ENCODE measurements around the gene SYT13.

DNA sequence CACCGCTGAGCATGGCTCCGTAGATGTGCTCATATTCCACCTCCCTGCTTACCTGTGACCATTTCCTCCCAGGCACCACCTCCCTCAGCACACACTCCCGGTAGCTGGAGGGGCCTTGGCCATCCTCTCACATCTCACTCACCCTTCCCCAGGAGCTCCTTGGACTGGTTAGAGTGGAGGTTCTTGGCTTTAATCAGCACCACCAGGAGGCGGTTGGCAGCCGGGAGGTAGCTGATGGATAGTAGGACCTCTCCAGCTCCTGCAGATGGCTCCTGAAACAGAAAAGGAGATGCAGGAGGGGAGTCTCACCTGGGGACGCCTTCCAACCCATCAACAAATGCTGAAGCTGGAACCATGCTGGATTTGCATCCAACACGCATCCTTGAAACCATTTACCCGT is 39.9 kb downstream of the SYT13 start:
- TF ChIP-seq CBFB (IDR thresholded peaks at IDR 0.05; ENCODE audit: low read depth) (no peak), FOXK2 (IDR thresholded peaks at IDR 0.05) (no peak), SPI1 (IDR thresholded peaks at IDR 0.05; ENCODE audit: borderline replicate concordance, insufficient read depth, low read depth, low read length) (no peak)
- TF ChIP-seq, protein P1, sequence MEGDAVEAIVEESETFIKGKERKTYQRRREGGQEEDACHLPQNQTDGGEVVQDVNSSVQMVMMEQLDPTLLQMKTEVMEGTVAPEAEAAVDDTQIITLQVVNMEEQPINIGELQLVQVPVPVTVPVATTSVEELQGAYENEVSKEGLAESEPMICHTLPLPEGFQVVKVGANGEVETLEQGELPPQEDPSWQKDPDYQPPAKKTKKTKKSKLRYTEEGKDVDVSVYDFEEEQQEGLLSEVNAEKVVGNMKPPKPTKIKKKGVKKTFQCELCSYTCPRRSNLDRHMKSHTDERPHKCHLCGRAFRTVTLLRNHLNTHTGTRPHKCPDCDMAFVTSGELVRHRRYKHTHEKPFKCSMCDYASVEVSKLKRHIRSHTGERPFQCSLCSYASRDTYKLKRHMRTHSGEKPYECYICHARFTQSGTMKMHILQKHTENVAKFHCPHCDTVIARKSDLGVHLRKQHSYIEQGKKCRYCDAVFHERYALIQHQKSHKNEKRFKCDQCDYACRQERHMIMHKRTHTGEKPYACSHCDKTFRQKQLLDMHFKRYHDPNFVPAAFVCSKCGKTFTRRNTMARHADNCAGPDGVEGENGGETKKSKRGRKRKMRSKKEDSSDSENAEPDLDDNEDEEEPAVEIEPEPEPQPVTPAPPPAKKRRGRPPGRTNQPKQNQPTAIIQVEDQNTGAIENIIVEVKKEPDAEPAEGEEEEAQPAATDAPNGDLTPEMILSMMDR (IDR thresholded peaks at IDR 0.05 in 2 of 3, conservative IDR thresholded peaks at IDR 0.05 in 1 of 3; ENCODE audit: control insufficient read depth in 2 of 3, extremely low read depth in 1 of 3, insufficient read depth in 1 of 3, low read depth in 3 of 3, low read length in 3 of 3) = no peak

Data from GM12878 (cell line).